HG02623 (cell line): ENCODE measurements around the gene GABRA1.

ENCODE experiments used
- ATAC-seq: cut with Tn5 transposase; IDR thresholded peaks from one replicate; pipeline ENCODE4 v1.9.1; 2021; ENCODE audit warnings: moderate library complexity; ENCODE audit not compliant: unreplicated experiment

Gene GABRA1

DNA sequence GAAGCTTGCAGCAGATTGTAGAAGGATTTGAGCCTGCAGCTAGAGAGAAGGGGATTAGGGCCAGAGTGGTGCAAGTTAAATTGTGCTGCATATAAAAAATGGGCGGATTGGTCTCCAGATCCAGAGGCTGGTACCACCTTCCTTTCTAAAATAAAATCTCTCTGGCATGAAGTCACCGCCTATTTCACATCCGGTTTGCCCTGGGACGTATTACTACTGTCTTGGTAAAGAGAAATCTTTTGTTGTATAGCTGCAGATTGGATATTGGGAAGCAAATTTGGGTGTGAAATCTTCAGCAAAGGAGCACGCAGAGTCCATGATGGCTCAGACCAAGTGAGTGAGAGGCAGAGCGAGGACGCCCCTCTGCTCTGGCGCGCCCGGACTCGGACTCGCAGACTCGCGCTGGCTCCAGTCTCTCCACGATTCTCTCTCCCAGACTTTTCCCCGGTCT is at the start of gene GABRA1:
TSS of gene GABRA1 (plus strand) at position 180 of the 451 bp plus-strand sequence. CDS start 2,691 bp downstream, outside the sequence.
- no peak for ATAC-seq

GRCh38 chr5:161799316-161799715 is 48.6 kb upstream of the GABRA1 start:
- no peak for ATAC-seq

DNA sequence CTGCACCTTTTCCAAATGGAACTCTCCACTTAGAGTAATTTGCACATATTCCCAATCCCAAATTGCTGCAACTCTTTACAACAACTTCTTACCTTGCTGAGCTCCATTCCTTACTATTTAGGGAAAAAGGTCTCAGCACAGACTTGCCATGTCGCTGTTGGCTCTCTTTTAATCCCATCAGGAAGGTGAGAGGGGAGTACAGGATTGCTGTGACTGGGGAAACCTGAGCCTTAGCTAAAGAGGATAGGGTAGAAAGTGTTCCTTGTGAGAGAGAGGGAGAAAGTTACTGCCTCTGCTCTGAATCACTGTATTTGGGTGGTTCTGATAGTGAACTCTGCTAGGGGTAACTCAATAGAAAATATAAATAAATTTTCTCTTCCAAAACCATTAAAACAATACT is 43.7 kb upstream of the GABRA1 start:
- ATAC-seq = no peak

GRCh38 chr5:161846746-161847145 is 1.2 kb upstream of the GABRA1 start:
- no peak for ATAC-seq

- ATAC-seq = no peak
These were observed 473 bp upstream of the GABRA1 start for GRCh38 chr5:161847447-161847846.

DNA sequence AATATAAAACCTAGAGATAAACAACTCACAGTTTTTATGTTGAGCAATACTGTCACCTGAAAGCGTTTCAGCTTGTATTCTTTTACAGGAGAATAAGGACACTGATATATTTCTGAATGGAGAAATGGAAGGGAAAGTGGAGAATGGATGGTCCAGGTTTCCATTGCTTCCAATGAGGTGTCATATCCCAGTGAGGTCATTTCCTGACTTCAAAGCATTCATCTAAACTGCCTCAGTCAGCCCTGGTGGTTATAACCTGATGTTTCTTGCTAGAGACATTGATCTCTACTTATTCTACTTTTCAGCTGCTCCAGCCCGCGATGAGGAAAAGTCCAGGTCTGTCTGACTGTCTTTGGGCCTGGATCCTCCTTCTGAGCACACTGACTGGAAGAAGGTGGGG is 2.6 kb downstream of the GABRA1 start:
- ATAC-seq = no peak

GRCh38 chr5:161851691-161852299 is 3.9 kb downstream of the GABRA1 start:
- no peak for ATAC-seq

DNA sequence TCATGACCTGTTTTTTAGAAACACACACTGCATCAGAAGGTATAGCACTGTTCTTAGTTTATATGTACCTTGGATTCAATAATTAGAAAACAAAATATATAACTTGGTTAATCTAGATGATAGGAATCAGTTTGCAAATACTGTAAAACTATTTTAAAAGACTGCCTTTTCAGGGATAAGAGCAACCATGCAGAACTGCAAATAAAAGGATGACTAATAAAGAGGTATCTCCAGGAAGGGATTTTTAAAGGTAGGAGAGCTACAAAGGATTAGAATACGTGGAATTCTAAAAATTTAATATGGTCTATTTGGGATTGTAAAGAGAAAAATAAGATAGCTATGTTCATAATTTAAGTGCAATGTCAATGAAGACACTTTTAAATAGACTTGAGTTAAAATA is 9.4 kb downstream of the GABRA1 start:
- ATAC-seq = no peak

GRCh38 chr5:161863259-161863658 is 15.3 kb downstream of the GABRA1 start:
- ATAC-seq = no peak

GRCh38 chr5:161863811-161864210 is 15.9 kb downstream of the GABRA1 start:
- ATAC-seq = no peak

GRCh38 chr5:161865510-161865909 is 17.6 kb downstream of the GABRA1 start:
- no peak for ATAC-seq

GRCh38 chr5:161889971-161890370 is 42.1 kb downstream of the GABRA1 start:
- no peak for ATAC-seq

GRCh38 chr5:161895514-161895913 is 47.6 kb downstream of the GABRA1 start:
- no peak for ATAC-seq

DNA sequence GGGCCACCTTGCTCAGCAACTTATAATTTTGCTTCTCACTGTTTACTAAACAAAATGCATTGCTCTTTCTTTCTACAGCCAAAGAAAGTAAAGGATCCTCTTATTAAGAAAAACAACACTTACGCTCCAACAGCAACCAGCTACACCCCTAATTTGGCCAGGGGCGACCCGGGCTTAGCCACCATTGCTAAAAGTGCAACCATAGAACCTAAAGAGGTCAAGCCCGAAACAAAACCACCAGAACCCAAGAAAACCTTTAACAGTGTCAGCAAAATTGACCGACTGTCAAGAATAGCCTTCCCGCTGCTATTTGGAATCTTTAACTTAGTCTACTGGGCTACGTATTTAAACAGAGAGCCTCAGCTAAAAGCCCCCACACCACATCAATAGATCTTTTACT is 49.1 kb downstream of the GABRA1 start:
- ATAC-seq = no peak

DNA sequence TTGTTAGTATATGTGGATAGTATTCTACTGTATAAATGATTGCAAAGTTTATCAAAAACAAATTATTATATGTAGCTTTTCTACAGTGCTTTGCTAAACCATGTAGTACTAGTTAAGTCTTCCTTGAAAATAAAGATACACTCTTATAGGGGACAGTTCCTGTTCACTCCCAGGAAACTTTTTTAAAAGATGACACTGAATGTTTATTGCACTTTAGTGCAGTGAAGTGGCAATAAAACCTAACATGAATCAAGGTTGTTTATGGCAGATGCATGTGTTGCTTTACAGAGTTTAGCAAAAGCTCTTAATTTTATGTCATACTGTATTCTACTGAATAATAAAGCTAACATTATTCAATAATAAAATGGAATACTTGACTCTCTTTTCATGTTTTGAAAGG is 51.7 kb downstream of the GABRA1 start:
- no peak for ATAC-seq

GRCh38 chr5:161900981-161901380 is 53.1 kb downstream of the GABRA1 start:
- ATAC-seq = no peak

DNA sequence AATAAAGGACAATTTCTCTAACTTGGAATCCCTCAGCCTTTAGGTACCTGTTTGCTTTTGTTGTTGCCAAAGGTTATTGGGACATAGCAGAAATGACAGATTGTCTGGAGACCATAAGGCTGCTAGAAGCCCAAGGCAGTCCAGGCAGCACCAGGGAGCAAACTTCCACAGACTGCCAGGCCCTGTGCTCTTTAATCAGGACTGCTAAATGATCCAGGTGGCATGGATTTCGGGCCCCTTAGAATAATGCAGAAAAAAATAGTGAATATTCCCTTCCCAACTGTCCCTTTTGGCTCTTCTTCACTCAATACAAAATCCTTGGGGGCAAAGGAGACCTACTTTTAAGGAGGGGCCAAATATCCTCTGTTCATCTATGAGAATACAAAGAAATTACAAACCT is 73.9 kb downstream of the GABRA1 start:
- ATAC-seq = no peak

DNA sequence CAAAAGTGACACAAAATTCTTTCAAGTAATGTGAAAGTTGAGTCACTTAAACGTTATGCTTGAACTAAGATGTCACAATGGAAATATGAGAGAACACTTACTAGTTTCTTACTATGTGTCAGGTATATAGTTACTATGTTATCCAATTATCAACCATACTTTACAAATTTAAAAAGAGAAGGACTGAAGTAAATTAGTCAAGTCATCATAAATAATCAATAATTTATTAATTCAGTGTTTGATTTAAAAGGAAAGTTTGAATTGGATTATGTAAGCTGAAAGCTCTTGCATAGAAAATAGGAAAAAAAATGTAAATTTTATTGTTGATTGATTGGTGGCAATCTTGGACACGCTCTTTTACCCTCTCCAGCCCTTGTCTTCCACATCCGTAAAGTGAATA is 76.3 kb downstream of the GABRA1 start:
- ATAC-seq = no peak

DNA sequence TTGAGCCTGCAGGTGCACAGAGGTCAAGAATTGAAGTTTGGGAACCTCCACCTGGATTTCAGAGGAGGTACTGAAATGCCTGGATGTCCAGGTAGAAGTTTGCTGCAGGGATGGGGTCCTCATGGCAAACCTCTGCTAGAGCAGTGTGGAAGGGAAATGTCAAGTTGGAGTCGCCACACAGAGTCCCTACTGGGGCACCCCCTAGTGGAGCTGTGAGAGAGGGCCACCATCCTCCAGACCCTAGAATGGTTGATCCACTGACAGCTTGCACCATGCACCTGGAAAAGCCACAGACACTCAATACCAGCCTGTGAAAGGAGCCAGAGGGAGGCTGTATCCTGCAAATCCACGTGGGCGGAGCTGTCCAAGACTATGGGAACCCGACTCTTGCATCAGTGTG is 78.0 kb downstream of the GABRA1 start:
- no peak for ATAC-seq

DNA sequence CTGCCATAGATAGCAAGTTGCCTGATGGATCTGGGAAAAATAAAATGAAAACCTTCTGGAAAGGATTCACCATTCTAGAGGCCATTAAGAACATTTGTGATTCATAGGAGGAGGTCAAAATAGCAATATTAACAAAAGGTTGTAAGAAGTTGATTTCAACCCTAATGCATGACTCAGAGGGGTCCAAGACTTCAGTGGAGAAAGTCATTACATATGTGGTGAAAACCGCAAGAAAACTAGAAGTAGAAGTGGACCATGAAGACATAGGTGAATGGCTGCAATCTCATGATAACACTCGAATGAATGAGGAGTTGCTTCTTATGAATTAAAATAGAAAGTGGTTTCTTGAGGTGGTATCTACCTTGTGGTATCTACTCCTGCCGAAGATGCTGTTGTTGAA is 86.6 kb downstream of the GABRA1 start:
- no peak for ATAC-seq

- no peak for ATAC-seq
These were observed 97.1 kb downstream of the GABRA1 start for GRCh38 chr5:161944974-161945373.

- no peak for ATAC-seq
These were observed 99.0 kb downstream of the GABRA1 start for GRCh38 chr5:161946911-161947310.
